ENCODE results near the gene FRAT1. TPM values are rescaled to one million over a fixed set of nuclear protein-coding genes. Genes with fewer than 3 reads are reported as not detected.
A peak's percentile ranks its signal among the peaks of the same experiment; 100 is the strongest.

Gene FRAT1, protein sequence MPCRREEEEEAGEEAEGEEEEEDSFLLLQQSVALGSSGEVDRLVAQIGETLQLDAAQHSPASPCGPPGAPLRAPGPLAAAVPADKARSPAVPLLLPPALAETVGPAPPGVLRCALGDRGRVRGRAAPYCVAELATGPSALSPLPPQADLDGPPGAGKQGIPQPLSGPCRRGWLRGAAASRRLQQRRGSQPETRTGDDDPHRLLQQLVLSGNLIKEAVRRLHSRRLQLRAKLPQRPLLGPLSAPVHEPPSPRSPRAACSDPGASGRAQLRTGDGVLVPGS
- 2.1 TPM in 2 replicates for total RNA-seq (2022)
- Bru-seq, nascent RNA: percentile 39 among the genes with signal in this experiment
- BruChase-seq, experiment 1, labeled RNA remaining after a 6-hour chase: percentile 14 among the genes with signal in this experiment
- percentile 43 among the genes with signal in this experiment for BruChase-seq, experiment 2, labeled RNA remaining after a 2-hour chase
- long read RNA-seq, partial matches to known transcripts: 0 of 2 reads
- long read RNA-seq, other reads (novel, unspliced or antisense): 0 of 2 reads

DNA sequence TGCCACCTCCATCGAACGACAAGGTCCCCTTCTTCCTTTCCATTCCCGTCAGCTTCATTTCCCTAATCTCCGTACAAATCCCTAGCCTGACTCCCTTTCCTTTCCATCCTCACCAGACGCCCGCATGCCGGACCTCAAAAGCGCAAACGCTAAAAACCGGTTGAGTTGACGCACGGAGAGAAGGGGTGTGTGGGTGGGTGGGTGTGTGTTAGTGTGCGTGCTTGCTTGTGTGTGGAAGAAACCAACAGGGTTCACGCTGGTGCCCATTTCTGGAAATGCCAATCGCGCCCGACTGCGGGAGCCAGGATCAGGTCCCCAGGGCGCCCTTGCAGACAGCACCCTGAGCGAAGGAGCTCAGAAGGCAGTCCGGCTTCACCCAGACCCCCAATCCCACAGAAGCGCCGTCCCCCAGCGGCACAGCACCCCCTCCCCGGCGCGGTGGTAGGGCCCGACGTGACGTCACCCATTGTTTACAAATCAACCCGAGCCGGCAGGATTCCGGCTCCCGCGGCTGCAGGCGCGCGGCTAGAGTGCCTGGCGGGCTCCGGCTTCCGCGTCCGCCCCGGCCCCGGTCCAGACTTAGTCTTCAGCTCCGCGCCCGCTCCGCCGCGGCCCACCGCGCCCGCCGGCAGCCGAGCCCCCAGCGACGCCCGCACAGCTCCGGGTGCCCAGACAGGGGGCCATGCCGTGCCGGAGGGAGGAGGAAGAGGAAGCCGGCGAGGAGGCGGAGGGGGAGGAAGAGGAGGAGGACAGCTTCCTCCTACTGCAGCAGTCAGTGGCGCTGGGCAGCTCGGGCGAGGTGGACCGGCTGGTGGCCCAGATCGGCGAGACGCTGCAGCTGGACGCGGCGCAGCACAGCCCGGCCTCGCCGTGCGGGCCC is at the start of gene FRAT1:
Gene FRAT1 (plus strand): TSS at position 500 of the 880 bp plus-strand sequence. CDS start 183 bp downstream, at position 683.
- peak within 1 kb of the TSS; percentile 77 for H3K4me3 Mint-ChIP-seq (ENCODE audit: low read depth, unreplicated experiment)
- H3K27ac Mint-ChIP-seq (ENCODE audit: unreplicated experiment): peak within 1 kb of the TSS; percentile 97
- no TSS peak for BruUV-seq (replicated peaks)
- H3K4me1 Mint-ChIP-seq (ENCODE audit: low read depth, unreplicated experiment): peaks cover 13% of the 10 kb centered on the region
- TF ChIP-seq, protein P1, sequence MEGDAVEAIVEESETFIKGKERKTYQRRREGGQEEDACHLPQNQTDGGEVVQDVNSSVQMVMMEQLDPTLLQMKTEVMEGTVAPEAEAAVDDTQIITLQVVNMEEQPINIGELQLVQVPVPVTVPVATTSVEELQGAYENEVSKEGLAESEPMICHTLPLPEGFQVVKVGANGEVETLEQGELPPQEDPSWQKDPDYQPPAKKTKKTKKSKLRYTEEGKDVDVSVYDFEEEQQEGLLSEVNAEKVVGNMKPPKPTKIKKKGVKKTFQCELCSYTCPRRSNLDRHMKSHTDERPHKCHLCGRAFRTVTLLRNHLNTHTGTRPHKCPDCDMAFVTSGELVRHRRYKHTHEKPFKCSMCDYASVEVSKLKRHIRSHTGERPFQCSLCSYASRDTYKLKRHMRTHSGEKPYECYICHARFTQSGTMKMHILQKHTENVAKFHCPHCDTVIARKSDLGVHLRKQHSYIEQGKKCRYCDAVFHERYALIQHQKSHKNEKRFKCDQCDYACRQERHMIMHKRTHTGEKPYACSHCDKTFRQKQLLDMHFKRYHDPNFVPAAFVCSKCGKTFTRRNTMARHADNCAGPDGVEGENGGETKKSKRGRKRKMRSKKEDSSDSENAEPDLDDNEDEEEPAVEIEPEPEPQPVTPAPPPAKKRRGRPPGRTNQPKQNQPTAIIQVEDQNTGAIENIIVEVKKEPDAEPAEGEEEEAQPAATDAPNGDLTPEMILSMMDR (IDR thresholded peaks at IDR 0.05; ENCODE audit: unreplicated experiment): no peak
- CTCF ChIA-PET: interaction anchor here (1.2 to 1.5 kb wide), 2 partner anchors 9 to 40 kb away, joined by 3 to 7 read pairs; no protein-coding TSS in a partner anchor
- peak; percentile 83 for DNase-seq
- H3K27me3 Mint-ChIP-seq (ENCODE audit: unreplicated experiment): no peaks in the 10 kb centered on the region
- H3K9me3 Mint-ChIP-seq (ENCODE audit: low read depth, unreplicated experiment): no peaks in the 10 kb centered on the region
- peaks cover 18% of the 10 kb centered on the region for H3K36me3 Mint-ChIP-seq (ENCODE audit: insufficient read depth, unreplicated experiment)
- intact Hi-C loops (cut with micrococcal nuclease; ENCODE audit: unreplicated experiment): no loop called here

- Mint-ChIP-seq H3K4me3 (ENCODE audit: low read depth, unreplicated experiment) (no peak overlapping the region), H3K4me1 (ENCODE audit: low read depth, unreplicated experiment) (no peaks in the 10 kb centered on the region), H3K27ac (ENCODE audit: unreplicated experiment) (no peak overlapping the region), H3K9me3 (ENCODE audit: low read depth, unreplicated experiment) (no peaks in the 10 kb centered on the region), H3K36me3 (ENCODE audit: insufficient read depth, unreplicated experiment) (no peaks in the 10 kb centered on the region), H3K27me3 (ENCODE audit: unreplicated experiment) (no peaks in the 10 kb centered on the region)
- CTCF ChIA-PET: no interaction called here
- intact Hi-C loops (cut with micrococcal nuclease; ENCODE audit: unreplicated experiment): no loop called here
- BruUV-seq (replicated peaks): no TSS peak
- TF ChIP-seq, protein P1 (IDR thresholded peaks at IDR 0.05; ENCODE audit: unreplicated experiment): no peak
- DNase-seq: no peak
Measured at GRCh38 chr10:97270523-97271154, 48.4 kb upstream of the FRAT1 start.

- H3K27ac Mint-ChIP-seq (ENCODE audit: unreplicated experiment): no peak overlapping the region
- H3K4me3 Mint-ChIP-seq (ENCODE audit: low read depth, unreplicated experiment): no peak overlapping the region
- CTCF ChIA-PET: no interaction called here
- no peaks in the 10 kb centered on the region for H3K36me3 Mint-ChIP-seq (ENCODE audit: insufficient read depth, unreplicated experiment)
- no TSS peak for BruUV-seq (replicated peaks)
- H3K27me3 Mint-ChIP-seq (ENCODE audit: unreplicated experiment): no peaks in the 10 kb centered on the region
- no peaks in the 10 kb centered on the region for H3K9me3 Mint-ChIP-seq (ENCODE audit: low read depth, unreplicated experiment)
- DNase-seq: no peak
- H3K4me1 Mint-ChIP-seq (ENCODE audit: low read depth, unreplicated experiment): no peaks in the 10 kb centered on the region
- TF ChIP-seq, protein P1 (IDR thresholded peaks at IDR 0.05; ENCODE audit: unreplicated experiment): no peak
- intact Hi-C loops (cut with micrococcal nuclease; ENCODE audit: unreplicated experiment): no loop called here
Measured at GRCh38 chr10:97273700-97274099, 45.4 kb upstream of the FRAT1 start.

GRCh38 chr10:97274828-97275227 is 44.2 kb upstream of the FRAT1 start:
- no peaks in the 10 kb centered on the region for H3K27me3 Mint-ChIP-seq (ENCODE audit: unreplicated experiment)
- H3K4me1 Mint-ChIP-seq (ENCODE audit: low read depth, unreplicated experiment): no peaks in the 10 kb centered on the region
- TF ChIP-seq, protein P1 (IDR thresholded peaks at IDR 0.05; ENCODE audit: unreplicated experiment): no peak
- no peaks in the 10 kb centered on the region for H3K9me3 Mint-ChIP-seq (ENCODE audit: low read depth, unreplicated experiment)
- intact Hi-C loops (cut with micrococcal nuclease; ENCODE audit: unreplicated experiment): no loop called here
- H3K27ac Mint-ChIP-seq (ENCODE audit: unreplicated experiment): no peak overlapping the region
- H3K36me3 Mint-ChIP-seq (ENCODE audit: insufficient read depth, unreplicated experiment): no peaks in the 10 kb centered on the region
- H3K4me3 Mint-ChIP-seq (ENCODE audit: low read depth, unreplicated experiment): no peak overlapping the region
- CTCF ChIA-PET: no interaction called here
- no peak for DNase-seq
- BruUV-seq (replicated peaks): no TSS peak

All from Calu3 (cell line).